LNCAP (cell line): ENCODE data around the gene CLIC4.

Experiments
- TF ChIP-seq, protein P1 (sequence below): fragments of 450-650 bp; IDR thresholded peaks from 2 replicates; pipeline ENCODE4 v1.5.1; 2017; ENCODE audit warnings: mild to moderate bottlenecking

The CLIC4 gene

DNA sequence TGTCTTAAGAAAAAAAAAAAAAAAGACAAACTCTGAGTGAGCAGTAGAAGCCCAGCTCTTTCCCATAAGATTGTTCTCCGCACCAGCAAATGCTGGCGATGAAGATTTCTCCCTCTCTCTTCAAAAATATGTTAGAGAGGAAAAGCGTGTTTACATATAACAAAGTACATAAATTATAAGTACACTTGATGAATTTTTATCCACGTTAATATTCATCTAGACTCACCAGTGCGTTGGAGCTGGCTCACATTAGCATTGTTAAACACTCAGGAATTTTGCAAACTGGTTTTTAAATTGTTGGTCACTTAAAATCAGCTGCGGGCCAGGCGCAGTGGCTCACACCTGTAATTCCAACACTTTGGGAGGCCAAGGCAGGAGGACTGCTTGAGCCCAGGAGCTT is 128.8 kb downstream of the CLIC4 start:
- TF ChIP-seq, protein P1, sequence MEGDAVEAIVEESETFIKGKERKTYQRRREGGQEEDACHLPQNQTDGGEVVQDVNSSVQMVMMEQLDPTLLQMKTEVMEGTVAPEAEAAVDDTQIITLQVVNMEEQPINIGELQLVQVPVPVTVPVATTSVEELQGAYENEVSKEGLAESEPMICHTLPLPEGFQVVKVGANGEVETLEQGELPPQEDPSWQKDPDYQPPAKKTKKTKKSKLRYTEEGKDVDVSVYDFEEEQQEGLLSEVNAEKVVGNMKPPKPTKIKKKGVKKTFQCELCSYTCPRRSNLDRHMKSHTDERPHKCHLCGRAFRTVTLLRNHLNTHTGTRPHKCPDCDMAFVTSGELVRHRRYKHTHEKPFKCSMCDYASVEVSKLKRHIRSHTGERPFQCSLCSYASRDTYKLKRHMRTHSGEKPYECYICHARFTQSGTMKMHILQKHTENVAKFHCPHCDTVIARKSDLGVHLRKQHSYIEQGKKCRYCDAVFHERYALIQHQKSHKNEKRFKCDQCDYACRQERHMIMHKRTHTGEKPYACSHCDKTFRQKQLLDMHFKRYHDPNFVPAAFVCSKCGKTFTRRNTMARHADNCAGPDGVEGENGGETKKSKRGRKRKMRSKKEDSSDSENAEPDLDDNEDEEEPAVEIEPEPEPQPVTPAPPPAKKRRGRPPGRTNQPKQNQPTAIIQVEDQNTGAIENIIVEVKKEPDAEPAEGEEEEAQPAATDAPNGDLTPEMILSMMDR: no peak

DNA sequence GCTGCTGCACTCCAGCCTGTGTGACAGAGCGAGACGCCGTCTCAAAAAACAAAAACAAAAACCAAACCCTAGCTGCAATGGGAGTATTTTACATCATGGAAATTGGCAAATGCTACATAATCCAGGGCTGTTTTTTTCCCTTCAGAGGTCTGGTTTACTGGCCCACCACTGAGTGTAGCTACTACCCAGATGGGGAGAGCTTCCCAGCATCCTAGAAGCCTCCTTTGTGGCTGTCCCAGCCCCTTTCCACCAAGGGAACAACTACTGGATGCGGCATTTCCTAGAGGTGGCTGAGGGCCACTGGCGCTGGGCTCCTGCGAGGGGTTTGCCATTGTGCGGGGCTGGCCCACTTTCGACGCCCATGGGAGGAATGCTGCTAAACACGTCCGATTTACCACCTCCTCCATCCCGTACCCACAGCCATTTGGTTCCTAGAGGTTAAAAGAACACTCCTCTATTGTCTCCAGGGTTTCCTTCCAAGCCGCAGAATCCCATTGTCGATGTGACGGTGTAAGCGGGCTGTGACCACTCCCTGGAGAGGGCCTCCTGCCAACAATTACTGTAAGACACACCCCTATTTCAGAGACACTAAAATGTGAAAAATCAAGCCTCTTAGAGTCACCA is 129.5 kb downstream of the CLIC4 start:
- TF ChIP-seq, protein P1: no peak

DNA sequence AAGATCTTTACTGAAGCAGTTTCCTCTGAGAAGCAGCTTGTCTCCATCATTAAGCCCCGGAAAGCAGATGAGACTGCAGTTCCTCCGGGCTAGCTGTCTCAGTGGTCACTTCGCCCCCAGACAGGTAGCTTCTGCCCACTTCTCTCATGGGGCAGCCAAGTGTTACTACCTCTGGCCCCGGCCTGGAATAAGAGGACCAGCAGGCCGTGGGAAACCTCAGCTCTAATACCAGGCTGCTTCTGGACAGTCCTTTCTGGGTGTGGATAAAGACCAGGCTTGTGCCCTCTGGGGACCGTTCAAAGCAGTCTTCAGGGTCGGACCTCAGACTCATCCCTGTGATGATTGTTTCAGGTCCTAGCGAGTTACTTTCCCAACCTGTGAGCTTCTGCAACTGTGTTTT is 130.0 kb downstream of the CLIC4 start:
- TF ChIP-seq, protein P1: no peak

DNA sequence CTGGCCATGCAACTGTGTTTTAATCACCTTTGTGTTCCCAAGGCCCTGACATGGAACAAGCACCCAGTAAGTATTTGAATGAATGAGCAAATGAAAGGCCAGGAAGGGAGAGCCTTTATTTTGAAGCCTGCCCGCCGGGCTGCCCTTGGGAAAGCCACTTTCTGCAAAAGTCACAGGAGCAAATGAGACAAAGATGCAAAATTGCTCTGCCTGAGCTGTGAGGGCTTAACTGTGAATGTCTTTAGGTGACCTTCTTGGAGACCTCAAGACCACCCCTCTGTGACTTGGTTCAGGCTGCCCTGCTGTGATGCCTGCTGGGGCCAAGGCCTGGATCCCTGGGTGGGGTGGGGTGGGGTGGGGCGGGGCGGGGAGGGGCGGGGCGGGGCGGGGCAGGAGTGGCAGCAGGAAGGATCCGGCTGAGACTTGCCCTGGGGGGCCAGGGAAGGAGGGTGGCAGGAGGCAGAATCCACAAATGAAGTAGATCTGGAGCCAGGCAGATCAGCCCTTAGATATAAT is 130.8 kb downstream of the CLIC4 start:
- TF ChIP-seq, protein P1: no peak

DNA sequence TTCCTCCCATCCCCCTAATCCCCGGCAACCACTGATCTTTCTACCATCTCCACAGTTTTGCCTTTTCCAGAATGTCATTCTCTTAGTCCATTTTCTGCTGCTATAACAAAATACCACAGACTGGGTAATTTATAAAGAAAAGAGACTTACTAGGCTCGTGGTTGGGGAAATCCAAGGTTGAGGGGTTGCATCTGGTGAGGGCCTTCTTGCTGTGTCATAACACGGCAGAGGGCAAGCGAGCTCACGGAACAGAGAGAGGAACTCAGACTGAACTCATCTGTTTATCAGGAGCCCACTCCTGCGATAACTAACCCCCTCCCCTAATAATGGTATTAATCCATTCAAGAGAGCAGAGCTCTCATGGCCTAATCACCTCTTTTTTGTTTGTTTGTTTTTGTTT is 132.8 kb downstream of the CLIC4 start:
- TF ChIP-seq, protein P1: no peak

DNA sequence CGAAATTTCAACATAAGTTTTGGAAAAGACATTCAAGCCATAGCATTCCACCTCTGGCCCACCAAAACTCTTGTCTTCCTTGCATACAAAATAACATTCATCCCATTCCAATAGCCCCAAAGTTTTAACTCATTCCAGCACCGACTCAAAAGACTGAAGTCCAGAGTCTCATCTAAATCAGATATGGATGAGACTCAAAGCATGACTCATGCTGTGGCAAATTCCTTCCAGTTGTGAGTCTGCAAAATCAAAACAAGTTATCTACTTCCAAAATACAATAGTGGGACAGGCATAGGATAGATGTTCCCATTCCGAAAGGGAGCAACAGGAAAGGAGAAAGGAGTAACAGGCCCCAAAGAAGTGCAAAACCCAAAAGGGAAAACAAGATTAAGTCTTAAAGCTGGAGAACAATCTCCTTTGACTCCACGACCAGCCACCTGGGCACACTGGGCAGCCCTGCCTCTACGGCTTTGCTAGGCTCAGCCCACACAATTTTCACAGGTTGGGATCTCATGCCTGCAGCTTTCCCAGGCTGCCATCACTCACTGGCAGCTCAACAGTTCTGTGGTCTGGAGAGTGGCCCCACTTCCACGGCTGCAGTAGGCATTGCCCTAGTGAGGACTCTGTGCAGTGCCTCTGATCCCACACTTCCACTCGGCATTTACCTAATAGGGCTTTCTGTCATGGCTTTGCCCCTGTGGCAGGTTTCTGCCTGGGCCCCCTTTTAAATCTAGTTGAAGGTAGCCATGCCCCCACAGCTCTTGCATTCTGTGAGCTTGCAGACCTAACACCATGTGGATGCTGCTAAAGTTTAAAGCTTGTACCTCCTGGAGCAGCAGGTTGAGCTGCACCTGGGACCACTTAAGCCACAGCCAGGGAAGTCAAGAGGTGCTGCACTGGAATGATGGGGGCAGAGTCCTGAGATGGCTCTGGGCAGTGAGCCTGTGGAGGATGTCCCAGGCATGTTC is 133.8 kb downstream of the CLIC4 start:
- TF ChIP-seq, protein P1: no peak

DNA sequence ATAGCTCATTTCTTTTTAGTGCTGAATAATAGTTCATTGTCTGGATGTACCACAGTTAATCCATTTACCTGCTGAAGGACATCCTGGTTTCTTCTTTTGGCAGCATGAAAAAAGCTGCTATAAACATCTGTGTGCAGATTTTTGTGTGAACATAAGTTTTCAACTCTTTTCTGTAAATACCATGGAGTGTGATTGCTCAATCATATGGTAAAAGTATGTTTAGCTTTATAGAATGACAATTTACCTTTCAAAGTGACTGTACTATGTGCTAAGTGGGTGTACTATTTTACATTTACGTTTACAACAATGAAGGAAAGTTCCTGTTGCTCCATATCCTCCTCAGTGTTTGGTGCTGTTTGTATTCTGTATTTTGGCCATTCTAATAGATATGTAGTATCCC is 135.8 kb downstream of the CLIC4 start:
- TF ChIP-seq, protein P1: no peak
